Measurements from ENCODE around the gene STOML2. TPM values are rescaled to one million over a fixed set of nuclear protein-coding genes. Genes with fewer than 3 reads are reported as not detected.

The STOML2 gene
- total RNA-seq, 1 donor from 2014 or later = 186 TPM

- Mint-ChIP-seq H3K4me3 (peak overlapping the region; percentile 94), H3K9me3 (no peaks in the 10 kb centered on the region), H3K36me3 (ENCODE audit: low read depth) (peaks cover 3% of the 10 kb centered on the region), H3K4me1 (peaks cover 48% of the 10 kb centered on the region), H3K27me3 (ENCODE audit: low read depth) (no peaks in the 10 kb centered on the region), H3K27ac (ENCODE audit: unreplicated experiment) (no peak overlapping the region)
- TF ChIP-seq, protein P1, sequence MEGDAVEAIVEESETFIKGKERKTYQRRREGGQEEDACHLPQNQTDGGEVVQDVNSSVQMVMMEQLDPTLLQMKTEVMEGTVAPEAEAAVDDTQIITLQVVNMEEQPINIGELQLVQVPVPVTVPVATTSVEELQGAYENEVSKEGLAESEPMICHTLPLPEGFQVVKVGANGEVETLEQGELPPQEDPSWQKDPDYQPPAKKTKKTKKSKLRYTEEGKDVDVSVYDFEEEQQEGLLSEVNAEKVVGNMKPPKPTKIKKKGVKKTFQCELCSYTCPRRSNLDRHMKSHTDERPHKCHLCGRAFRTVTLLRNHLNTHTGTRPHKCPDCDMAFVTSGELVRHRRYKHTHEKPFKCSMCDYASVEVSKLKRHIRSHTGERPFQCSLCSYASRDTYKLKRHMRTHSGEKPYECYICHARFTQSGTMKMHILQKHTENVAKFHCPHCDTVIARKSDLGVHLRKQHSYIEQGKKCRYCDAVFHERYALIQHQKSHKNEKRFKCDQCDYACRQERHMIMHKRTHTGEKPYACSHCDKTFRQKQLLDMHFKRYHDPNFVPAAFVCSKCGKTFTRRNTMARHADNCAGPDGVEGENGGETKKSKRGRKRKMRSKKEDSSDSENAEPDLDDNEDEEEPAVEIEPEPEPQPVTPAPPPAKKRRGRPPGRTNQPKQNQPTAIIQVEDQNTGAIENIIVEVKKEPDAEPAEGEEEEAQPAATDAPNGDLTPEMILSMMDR (conservative IDR thresholded peaks at IDR 0.05) = no peak
- DNase-seq (ENCODE audit: low read depth, low spot score) = no peak
Measured at GRCh38 chr9:35110327-35110761, 7.4 kb upstream of the STOML2 start.

- H3K36me3 Mint-ChIP-seq (ENCODE audit: low read depth) = peaks cover 5% of the 10 kb centered on the region
- DNase-seq (ENCODE audit: low read depth, low spot score) = no peak
- H3K27me3 Mint-ChIP-seq (ENCODE audit: low read depth) = no peaks in the 10 kb centered on the region
- H3K27ac Mint-ChIP-seq (ENCODE audit: unreplicated experiment) = peak overlapping the region; percentile 59
- TF ChIP-seq, protein P1 (conservative IDR thresholded peaks at IDR 0.05) = no peak
- H3K4me1 Mint-ChIP-seq = peaks cover 41% of the 10 kb centered on the region
- no peaks in the 10 kb centered on the region for H3K9me3 Mint-ChIP-seq
- H3K4me3 Mint-ChIP-seq = peak overlapping the region; percentile 67
Measured at GRCh38 chr9:35108946-35109575, 6.1 kb upstream of the STOML2 start.

DNA sequence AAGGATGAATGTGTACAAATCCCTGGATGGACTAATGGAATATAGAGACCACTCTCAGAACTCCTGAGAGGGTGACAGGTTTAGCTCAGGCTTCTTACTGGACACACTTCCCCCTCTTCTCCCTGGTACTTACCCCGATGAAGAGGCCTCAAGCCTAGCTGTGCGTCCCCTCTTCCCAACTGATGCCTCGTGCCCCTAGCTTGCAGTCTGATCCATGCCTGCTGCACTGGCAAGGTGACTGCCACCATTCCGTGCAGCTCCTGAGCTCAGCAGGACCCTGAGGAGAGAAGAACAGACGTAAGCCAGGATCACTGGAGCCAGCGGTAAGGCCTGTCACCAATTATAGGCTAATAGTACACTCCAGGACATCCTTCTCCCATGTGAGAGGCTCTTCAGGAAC, 5.5 kb upstream of the STOML2 start:
- no peaks in the 10 kb centered on the region for H3K9me3 Mint-ChIP-seq
- H3K36me3 Mint-ChIP-seq (ENCODE audit: low read depth) = peaks cover 5% of the 10 kb centered on the region
- H3K4me3 Mint-ChIP-seq = peak overlapping the region; percentile 67
- peak overlapping the region; percentile 59 for H3K27ac Mint-ChIP-seq (ENCODE audit: unreplicated experiment)
- no peaks in the 10 kb centered on the region for H3K27me3 Mint-ChIP-seq (ENCODE audit: low read depth)
- H3K4me1 Mint-ChIP-seq = peaks cover 41% of the 10 kb centered on the region
- TF ChIP-seq, protein P1 (conservative IDR thresholded peaks at IDR 0.05) = no peak
- DNase-seq (ENCODE audit: low read depth, low spot score) = no peak

GRCh38 chr9:35107297-35108290, 4.7 kb upstream of the STOML2 start:
- Mint-ChIP-seq H3K27me3 (ENCODE audit: low read depth) (no peaks in the 10 kb centered on the region), H3K27ac (ENCODE audit: unreplicated experiment) (no peak overlapping the region), H3K4me3 (no peak overlapping the region), H3K4me1 (peaks cover 44% of the 10 kb centered on the region), H3K9me3 (no peaks in the 10 kb centered on the region), H3K36me3 (ENCODE audit: low read depth) (peaks cover 5% of the 10 kb centered on the region)
- DNase-seq (ENCODE audit: low read depth, low spot score) = no peak
- TF ChIP-seq, protein P1 (conservative IDR thresholded peaks at IDR 0.05) = no peak

DNA sequence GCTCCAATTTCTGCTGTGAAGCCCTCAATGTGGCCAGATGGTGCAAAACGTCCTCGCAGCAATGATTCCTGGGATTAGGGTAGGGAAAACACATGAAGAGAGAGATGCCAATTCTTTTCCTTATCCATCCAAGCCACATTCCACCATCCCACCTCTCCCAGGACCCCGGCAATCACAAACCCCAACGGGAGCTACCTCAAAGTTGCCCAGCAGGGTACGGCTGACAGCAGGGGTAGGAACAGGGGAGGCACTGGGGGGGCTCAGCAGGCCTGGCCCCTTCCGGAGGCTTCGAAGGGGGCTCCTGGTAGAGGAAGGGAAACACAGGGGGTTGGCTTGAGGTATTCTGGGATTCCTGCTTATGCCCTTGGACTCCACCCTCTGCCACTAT, 3.4 kb upstream of the STOML2 start:
- DNase-seq (ENCODE audit: low read depth, low spot score) = no peak
- no peak overlapping the region for H3K27ac Mint-ChIP-seq (ENCODE audit: unreplicated experiment)
- peaks cover 42% of the 10 kb centered on the region for H3K4me1 Mint-ChIP-seq
- peaks cover 5% of the 10 kb centered on the region for H3K36me3 Mint-ChIP-seq (ENCODE audit: low read depth)
- H3K9me3 Mint-ChIP-seq = no peaks in the 10 kb centered on the region
- no peaks in the 10 kb centered on the region for H3K27me3 Mint-ChIP-seq (ENCODE audit: low read depth)
- TF ChIP-seq, protein P1 (conservative IDR thresholded peaks at IDR 0.05) = no peak
- H3K4me3 Mint-ChIP-seq = peak overlapping the region; percentile 55

Measured in neural crest cell (in vitro differentiated cells).